Calu3 (cell line): ENCODE results near the gene CD276. TPM values are rescaled to one million over a fixed set of nuclear protein-coding genes. Genes with fewer than 3 reads are reported as not detected.

Source experiments
- BruUV-seq: library from RNA; stranded (reverse); fragments of 400-500 nt; replicated peaks from 2 replicates; lab custom pipeline; 2021; lab: Mats Ljungman, UMichigan
- CTCF ChIA-PET: fragments of 300-600 bp; sonication (Branson Sonifier 250); formaldehyde crosslinking; loops from one replicate; lab custom pipeline; 2022; ENCODE audit warnings: antibody characterized with exemption; lab: Charles Lee
- DNase-seq: peaks from one replicate; pipeline ENCODE4 v3.0.0; 2022
- H3K27ac Mint-ChIP-seq: one replicate; pipeline ENCODE4 v1.8.0; 2022; ENCODE audit warnings: mixed read lengths; ENCODE audit not compliant: unreplicated experiment
- H3K27me3 Mint-ChIP-seq: one replicate; pipeline ENCODE4 v1.8.0; 2022; ENCODE audit warnings: mixed read lengths; ENCODE audit not compliant: unreplicated experiment
- H3K36me3 Mint-ChIP-seq: one replicate; pipeline ENCODE4 v1.8.0; 2022; ENCODE audit warnings: mild to moderate bottlenecking, moderate library complexity, mixed read lengths; ENCODE audit not compliant: insufficient read depth, unreplicated experiment
- H3K4me1 Mint-ChIP-seq: one replicate; pipeline ENCODE4 v1.8.0; 2022; ENCODE audit warnings: mild to moderate bottlenecking, low read depth, mixed read lengths; ENCODE audit not compliant: unreplicated experiment
- H3K4me3 Mint-ChIP-seq: one replicate; pipeline ENCODE4 v1.8.0; 2022; ENCODE audit warnings: mild to moderate bottlenecking, low read depth, moderate library complexity, mixed read lengths; ENCODE audit not compliant: unreplicated experiment
- H3K9me3 Mint-ChIP-seq: one replicate; pipeline ENCODE4 v1.8.0; 2022; ENCODE audit warnings: low read depth, mixed read lengths; ENCODE audit not compliant: unreplicated experiment
- intact Hi-C: fragments of 100-400 bp; cut with micrococcal nuclease; formaldehyde crosslinking; loops from one replicate; pipeline ENCODE4 v1.10.0; 2022; ENCODE audit not compliant: unreplicated experiment
- total RNA-seq: library from RNA; stranded (reverse); gene quantifications from 2 replicates; pipeline ENCODE4 v1.2.3, GENCODE V29; 2022
- TF ChIP-seq, protein P1 (sequence below): fragments of 200-600 bp; IDR thresholded peaks from one replicate; pipeline ENCODE4 v1.8.0; 2022; ENCODE audit warnings: antibody characterized with exemption; ENCODE audit not compliant: unreplicated experiment

CD276 gene
- total RNA-seq, 1 experiment from 2014 or later: 84.6 TPM

DNA sequence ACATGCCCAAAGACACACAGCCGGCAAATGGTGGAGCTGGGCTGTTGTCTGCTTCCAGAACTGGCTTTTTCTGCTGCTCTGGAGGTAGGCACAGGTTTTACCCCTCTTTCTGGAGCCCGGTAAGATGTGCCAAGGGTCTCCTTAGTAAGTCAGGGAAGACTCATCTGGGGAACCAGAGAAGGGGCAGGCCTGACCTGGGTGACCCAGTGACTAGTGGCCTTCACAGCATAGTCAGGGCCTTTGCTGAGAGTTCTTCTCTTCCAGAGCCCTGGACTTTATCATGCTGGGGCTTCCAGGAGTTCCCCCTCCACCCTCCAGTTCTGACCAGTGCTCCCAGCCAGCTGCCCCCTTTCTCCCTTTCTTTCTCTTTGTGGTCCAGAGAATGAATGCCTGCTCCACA, 3.2 kb downstream of the CD276 start:
- intact Hi-C loops: no loop called here
- no peak overlapping the region for H3K27ac Mint-ChIP-seq

GRCh38 chr15:73688455-73688854, 4.3 kb downstream of the CD276 start:
- Mint-ChIP-seq H3K9me3 (no peaks in the 10 kb centered on the region), H3K36me3 (peaks cover 20% of the 10 kb centered on the region), H3K4me1 (peaks cover 39% of the 10 kb centered on the region), H3K4me3 (no peak overlapping the region), H3K27me3 (no peaks in the 10 kb centered on the region), H3K27ac (no peak overlapping the region)
- no TSS peak for BruUV-seq
- no peak for DNase-seq
- TF ChIP-seq, protein P1, sequence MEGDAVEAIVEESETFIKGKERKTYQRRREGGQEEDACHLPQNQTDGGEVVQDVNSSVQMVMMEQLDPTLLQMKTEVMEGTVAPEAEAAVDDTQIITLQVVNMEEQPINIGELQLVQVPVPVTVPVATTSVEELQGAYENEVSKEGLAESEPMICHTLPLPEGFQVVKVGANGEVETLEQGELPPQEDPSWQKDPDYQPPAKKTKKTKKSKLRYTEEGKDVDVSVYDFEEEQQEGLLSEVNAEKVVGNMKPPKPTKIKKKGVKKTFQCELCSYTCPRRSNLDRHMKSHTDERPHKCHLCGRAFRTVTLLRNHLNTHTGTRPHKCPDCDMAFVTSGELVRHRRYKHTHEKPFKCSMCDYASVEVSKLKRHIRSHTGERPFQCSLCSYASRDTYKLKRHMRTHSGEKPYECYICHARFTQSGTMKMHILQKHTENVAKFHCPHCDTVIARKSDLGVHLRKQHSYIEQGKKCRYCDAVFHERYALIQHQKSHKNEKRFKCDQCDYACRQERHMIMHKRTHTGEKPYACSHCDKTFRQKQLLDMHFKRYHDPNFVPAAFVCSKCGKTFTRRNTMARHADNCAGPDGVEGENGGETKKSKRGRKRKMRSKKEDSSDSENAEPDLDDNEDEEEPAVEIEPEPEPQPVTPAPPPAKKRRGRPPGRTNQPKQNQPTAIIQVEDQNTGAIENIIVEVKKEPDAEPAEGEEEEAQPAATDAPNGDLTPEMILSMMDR: no peak
- CTCF ChIA-PET: interaction anchor here (1.0 kb wide), 1 partner anchor 11 kb away, joined by 3 read pairs; no protein-coding TSS in a partner anchor
- intact Hi-C loops: no loop called here

More for the DNA sequence above, 3.2 kb downstream of the CD276 start:
- no TSS peak for BruUV-seq
- H3K9me3 Mint-ChIP-seq: no peaks in the 10 kb centered on the region
- H3K36me3 Mint-ChIP-seq: peaks cover 22% of the 10 kb centered on the region
- TF ChIP-seq, protein P1: no peak
- no peak for DNase-seq
- H3K27me3 Mint-ChIP-seq: no peaks in the 10 kb centered on the region
- peaks cover 39% of the 10 kb centered on the region for H3K4me1 Mint-ChIP-seq
- H3K4me3 Mint-ChIP-seq: no peak overlapping the region
- CTCF ChIA-PET: interaction anchor here (0.6 to 6.2 kb wide), 5 partner anchors 11 to 219 kb away, joined by 3 to 27 read pairs (median 14); no protein-coding TSS in a partner anchor

GRCh38 chr15:73691396-73691795, 7.2 kb downstream of the CD276 start:
- no peak for DNase-seq
- CTCF ChIA-PET: interaction anchor here (1.0 to 1.8 kb wide), 3 partner anchors 13 to 55 kb away, joined by 3 to 4 read pairs (median 4); no protein-coding TSS in a partner anchor
- H3K27me3 Mint-ChIP-seq: no peaks in the 10 kb centered on the region
- no peaks in the 10 kb centered on the region for H3K9me3 Mint-ChIP-seq
- H3K4me3 Mint-ChIP-seq: no peak overlapping the region
- H3K36me3 Mint-ChIP-seq: no peaks in the 10 kb centered on the region
- intact Hi-C loops: loop anchor here (5.0 kb wide), 1 partner anchor 134 kb away; no protein-coding TSS in a partner anchor
- no peak overlapping the region for H3K27ac Mint-ChIP-seq
- H3K4me1 Mint-ChIP-seq: peaks cover 25% of the 10 kb centered on the region
- no TSS peak for BruUV-seq
- TF ChIP-seq, protein P1: no peak

DNA sequence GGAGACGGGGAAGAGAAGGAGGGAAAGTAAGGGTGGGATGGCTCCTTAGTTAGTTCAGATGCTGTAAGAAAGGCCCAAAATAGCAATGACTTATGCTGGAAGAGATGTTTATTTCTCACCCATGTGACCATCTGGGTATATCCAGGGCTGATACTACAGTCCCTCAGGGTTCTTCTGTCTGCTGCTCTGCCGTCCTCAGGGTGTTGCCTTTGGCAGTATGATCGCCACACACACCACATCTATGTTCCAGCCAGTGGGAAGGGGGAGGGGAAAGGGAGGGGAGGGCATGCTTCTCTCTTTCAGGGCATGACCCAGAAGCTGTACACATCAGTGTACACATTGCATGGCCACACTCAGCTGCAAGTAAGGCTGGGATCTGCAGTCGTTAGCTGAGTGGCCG, 10.2 kb downstream of the CD276 start:
- CTCF ChIA-PET: interaction anchor here (2.1 kb wide), 1 partner anchor 58 kb away, joined by 5 read pairs; no protein-coding TSS in a partner anchor
- BruUV-seq: no TSS peak
- no peak overlapping the region for H3K4me3 Mint-ChIP-seq
- no peak overlapping the region for H3K27ac Mint-ChIP-seq
- H3K4me1 Mint-ChIP-seq: peaks cover 10% of the 10 kb centered on the region
- no peaks in the 10 kb centered on the region for H3K27me3 Mint-ChIP-seq
- H3K9me3 Mint-ChIP-seq: no peaks in the 10 kb centered on the region
- TF ChIP-seq, protein P1: no peak
- intact Hi-C loops: loop anchor here (5.0 kb wide), 1 partner anchor 137 kb away; no protein-coding TSS in a partner anchor
- DNase-seq: no peak
- no peaks in the 10 kb centered on the region for H3K36me3 Mint-ChIP-seq
